Mesothelial cell of epicardium (in vitro differentiated cells): ENCODE measurements around the gene SMIM38. TPM values are rescaled to one million over a fixed set of nuclear protein-coding genes. Genes with fewer than 3 reads are reported as not detected.
"Not testable (repeated sequence)": the region's sequence is repeated elsewhere in the genome, so short reads cannot be mapped to it uniquely, and the experiment has no call there.

Source experiments
- DNase-seq, 2 experiments: peaks; one replicate each; pipeline ENCODE4 v3.0.0; 2021; ENCODE audit warnings: low spot score in 2 of 2; ENCODE audit not compliant: unreplicated experiment in 2 of 2
- H3K27ac Mint-ChIP-seq: 2 replicates; pipeline ENCODE4 v1.8.0; 2021; ENCODE audit warnings: mixed read lengths
- H3K27me3 Mint-ChIP-seq: 2 replicates; pipeline ENCODE4 v1.8.0; 2021; ENCODE audit warnings: low read depth, mixed read lengths
- H3K36me3 Mint-ChIP-seq: 2 replicates; pipeline ENCODE4 v1.8.0; 2021; ENCODE audit warnings: mixed read lengths
- H3K4me1 Mint-ChIP-seq: 2 replicates; pipeline ENCODE4 v1.8.0; 2021; ENCODE audit warnings: mixed read lengths
- H3K4me3 Mint-ChIP-seq: 2 replicates; pipeline ENCODE4 v1.8.0; 2021; ENCODE audit warnings: mild to moderate bottlenecking, moderate library complexity, mixed read lengths
- H3K9me3 Mint-ChIP-seq: 2 replicates; pipeline ENCODE4 v1.8.0; 2021; ENCODE audit warnings: mixed read lengths
- total RNA-seq: library from RNA; stranded (reverse); gene quantifications from 3 replicates; pipeline ENCODE4 v1.2.1, GENCODE V29; 2021
- TF ChIP-seq, protein P1 (sequence below): fragments of 200-600 bp; sonication (generic); IDR thresholded peaks from one replicate; pipeline ENCODE4 v1.5.0; 2021; ENCODE audit warnings: antibody characterized with exemption; ENCODE audit not compliant: unreplicated experiment

Gene SMIM38
- total RNA-seq, 1 donor from 2014 or later: 2.5 TPM

DNA sequence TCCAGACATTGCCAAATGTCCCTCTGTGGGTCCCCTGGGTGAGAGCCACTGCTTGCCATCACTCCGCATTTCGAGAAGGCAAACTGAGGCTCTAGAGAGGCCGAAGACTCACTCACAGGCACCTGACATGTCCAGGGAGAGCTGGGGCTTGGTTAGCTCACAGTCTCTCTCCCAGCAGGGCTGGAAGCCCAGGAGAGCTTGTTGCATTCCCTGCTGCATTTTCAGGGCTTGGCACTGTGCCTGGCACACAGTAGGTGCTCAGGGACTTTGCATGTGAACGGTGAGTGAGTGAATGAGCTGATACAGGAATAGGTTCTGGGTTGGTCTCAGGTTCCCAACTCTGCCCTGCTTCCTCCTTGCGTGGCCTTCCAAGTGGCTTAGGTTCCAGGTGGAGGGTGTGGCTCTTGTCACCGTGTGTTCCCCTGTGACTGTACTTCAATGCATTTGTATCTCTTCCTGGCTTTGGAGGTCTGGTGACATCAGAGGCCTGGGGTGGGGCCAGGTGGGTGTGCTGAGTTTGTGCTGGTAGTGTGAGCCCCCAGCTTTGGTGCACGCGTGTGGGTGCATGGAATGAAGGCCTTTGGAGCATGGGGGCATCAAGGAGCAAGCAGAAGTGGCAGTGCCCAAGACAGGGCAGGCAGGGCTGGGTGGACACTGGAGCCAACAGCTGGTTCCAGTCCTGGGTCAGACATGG lies 18.4 kb upstream of the SMIM38 start:
- peaks cover 1% of the 10 kb centered on the region for H3K4me1 Mint-ChIP-seq
- peaks cover 10% of the 10 kb centered on the region for H3K9me3 Mint-ChIP-seq
- TF ChIP-seq, protein P1, sequence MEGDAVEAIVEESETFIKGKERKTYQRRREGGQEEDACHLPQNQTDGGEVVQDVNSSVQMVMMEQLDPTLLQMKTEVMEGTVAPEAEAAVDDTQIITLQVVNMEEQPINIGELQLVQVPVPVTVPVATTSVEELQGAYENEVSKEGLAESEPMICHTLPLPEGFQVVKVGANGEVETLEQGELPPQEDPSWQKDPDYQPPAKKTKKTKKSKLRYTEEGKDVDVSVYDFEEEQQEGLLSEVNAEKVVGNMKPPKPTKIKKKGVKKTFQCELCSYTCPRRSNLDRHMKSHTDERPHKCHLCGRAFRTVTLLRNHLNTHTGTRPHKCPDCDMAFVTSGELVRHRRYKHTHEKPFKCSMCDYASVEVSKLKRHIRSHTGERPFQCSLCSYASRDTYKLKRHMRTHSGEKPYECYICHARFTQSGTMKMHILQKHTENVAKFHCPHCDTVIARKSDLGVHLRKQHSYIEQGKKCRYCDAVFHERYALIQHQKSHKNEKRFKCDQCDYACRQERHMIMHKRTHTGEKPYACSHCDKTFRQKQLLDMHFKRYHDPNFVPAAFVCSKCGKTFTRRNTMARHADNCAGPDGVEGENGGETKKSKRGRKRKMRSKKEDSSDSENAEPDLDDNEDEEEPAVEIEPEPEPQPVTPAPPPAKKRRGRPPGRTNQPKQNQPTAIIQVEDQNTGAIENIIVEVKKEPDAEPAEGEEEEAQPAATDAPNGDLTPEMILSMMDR: no peak
- no peak overlapping the region for H3K4me3 Mint-ChIP-seq
- H3K27me3 Mint-ChIP-seq: no peaks in the 10 kb centered on the region
- H3K36me3 Mint-ChIP-seq: peaks cover 8% of the 10 kb centered on the region
- H3K27ac Mint-ChIP-seq: no peak overlapping the region
- DNase-seq: no peak

DNA sequence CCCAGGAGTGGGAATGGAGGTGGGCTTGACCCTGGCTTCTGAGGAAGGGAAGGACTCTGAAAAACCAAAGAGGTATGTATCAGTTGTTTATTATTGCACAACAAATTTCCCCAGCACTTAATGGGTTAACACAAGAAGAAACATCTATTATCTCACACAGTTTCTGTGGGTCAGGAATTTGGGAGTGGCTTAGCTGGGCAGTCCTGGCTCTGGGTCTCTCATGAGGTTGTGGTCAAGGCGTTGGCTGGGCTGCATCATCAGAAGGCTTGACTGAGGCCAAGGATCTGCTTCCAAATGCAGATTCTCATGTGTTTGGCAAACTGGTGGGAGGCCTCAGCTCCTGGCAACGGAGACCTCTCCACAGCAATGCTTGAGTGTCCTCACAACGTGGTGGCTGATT lies 17.5 kb upstream of the SMIM38 start:
- Mint-ChIP-seq H3K4me3 (no peak overlapping the region), H3K27me3 (no peaks in the 10 kb centered on the region), H3K9me3 (peaks cover 13% of the 10 kb centered on the region), H3K27ac (no peak overlapping the region), H3K4me1 (peaks cover 1% of the 10 kb centered on the region), H3K36me3 (peaks cover 7% of the 10 kb centered on the region)
- TF ChIP-seq, protein P1: no peak
- DNase-seq: no peak

DNA sequence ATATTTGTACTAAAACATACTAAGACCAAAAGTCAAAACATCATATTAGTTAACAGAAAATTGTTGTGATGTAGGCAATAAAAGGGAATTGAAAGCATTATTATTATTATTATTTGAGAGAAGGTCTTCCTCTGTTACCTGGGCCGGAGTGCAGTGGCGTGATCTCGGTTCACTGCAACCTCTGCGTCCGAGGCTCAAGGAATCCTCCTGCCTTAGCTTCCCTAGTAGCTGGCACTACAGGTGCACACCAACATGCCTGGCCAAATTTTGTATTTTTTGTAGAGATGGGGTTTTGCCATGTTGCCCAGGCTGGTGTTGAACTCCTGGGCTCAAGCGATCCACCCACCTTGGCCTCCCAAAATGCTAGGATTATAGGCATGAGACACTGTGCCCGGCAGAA lies 15.6 kb upstream of the SMIM38 start:
- not testable (repeated sequence) for H3K27me3 Mint-ChIP-seq, H3K9me3 Mint-ChIP-seq, H3K4me3 Mint-ChIP-seq, H3K27ac Mint-ChIP-seq, H3K36me3 Mint-ChIP-seq, DNase-seq
- H3K4me1 Mint-ChIP-seq: peaks cover 12% of the 10 kb centered on the region

DNA sequence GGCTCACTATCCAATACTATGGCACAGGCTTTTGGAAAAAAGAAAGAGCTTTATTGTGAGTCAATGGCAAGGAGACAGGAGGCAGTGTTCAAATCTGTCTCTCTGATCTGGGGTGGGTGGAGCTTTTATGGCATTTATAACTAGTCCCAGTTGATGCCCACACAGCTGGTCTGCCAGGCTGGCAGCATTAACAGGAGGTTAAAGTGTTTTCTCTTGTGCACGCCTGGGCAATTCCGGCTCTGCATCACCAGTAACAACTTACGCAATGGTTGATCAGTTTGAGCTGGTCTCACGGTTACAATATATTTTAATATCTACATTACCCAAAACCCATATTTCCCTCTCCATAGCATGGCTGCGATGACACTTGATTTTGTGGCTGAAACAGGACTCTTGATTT lies 15.1 kb upstream of the SMIM38 start:
- H3K36me3 Mint-ChIP-seq: peaks cover 4% of the 10 kb centered on the region
- H3K4me1 Mint-ChIP-seq: peaks cover 17% of the 10 kb centered on the region
- DNase-seq: no peak
- no peak overlapping the region for H3K4me3 Mint-ChIP-seq
- H3K27ac Mint-ChIP-seq: no peak overlapping the region
- H3K27me3 Mint-ChIP-seq: no peaks in the 10 kb centered on the region
- TF ChIP-seq, protein P1: no peak
- H3K9me3 Mint-ChIP-seq: peaks cover 7% of the 10 kb centered on the region

DNA sequence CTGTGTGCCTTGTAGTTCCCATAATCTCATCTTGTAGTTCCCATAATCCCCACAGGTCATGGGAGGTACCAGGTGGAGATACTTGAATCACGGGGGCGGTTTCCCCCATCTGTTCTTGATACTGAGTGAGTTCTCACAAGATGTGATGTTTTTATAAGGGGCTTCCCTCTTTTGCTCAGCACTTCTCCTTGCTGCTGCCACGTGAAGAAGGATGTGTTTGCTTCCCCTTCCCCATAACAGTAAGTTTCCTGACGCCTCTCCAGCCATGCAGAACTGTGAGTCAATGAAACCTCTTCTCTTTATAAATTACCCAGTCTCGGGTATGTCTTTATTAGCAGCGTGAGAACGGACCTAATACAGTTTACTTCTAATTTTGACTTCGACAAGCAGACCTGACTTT lies 14.0 kb upstream of the SMIM38 start:
- H3K27ac Mint-ChIP-seq: no peak overlapping the region
- no peak for DNase-seq
- TF ChIP-seq, protein P1: no peak
- H3K36me3 Mint-ChIP-seq: peaks cover 5% of the 10 kb centered on the region
- peaks cover 18% of the 10 kb centered on the region for H3K4me1 Mint-ChIP-seq
- no peak overlapping the region for H3K4me3 Mint-ChIP-seq
- no peaks in the 10 kb centered on the region for H3K27me3 Mint-ChIP-seq
- H3K9me3 Mint-ChIP-seq: peaks cover 18% of the 10 kb centered on the region

DNA sequence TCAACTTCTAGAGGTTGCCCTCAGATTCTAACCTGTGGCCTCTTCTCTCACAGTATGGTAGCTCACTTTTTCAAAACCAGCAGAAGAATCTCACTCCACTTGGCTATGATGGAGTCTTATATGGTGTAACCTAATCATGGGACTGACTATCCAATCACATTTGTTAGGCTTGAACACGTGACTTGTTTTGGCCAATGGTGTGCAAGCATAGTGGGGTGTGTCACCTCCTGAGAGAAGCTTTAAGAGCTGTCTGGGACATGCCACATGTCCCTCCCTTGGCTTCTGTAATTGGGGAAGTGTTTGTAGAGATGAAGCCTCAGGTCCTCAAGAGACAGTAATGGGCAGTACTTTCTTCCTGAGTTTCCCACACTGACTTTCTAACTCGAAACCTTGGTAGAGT lies 12.8 kb upstream of the SMIM38 start:
- H3K27me3 Mint-ChIP-seq: no peaks in the 10 kb centered on the region
- H3K36me3 Mint-ChIP-seq: peaks cover 6% of the 10 kb centered on the region
- H3K9me3 Mint-ChIP-seq: peaks cover 22% of the 10 kb centered on the region
- no peak overlapping the region for H3K27ac Mint-ChIP-seq
- peaks cover 18% of the 10 kb centered on the region for H3K4me1 Mint-ChIP-seq
- no peak overlapping the region for H3K4me3 Mint-ChIP-seq
- TF ChIP-seq, protein P1: no peak
- DNase-seq: no peak
